ENCODE data around the gene SPDYE2.
"Not testable (repeated sequence)": the region's sequence is repeated elsewhere in the genome, so short reads cannot be mapped to it uniquely, and the experiment has no call there.

SPDYE2 gene, protein sequence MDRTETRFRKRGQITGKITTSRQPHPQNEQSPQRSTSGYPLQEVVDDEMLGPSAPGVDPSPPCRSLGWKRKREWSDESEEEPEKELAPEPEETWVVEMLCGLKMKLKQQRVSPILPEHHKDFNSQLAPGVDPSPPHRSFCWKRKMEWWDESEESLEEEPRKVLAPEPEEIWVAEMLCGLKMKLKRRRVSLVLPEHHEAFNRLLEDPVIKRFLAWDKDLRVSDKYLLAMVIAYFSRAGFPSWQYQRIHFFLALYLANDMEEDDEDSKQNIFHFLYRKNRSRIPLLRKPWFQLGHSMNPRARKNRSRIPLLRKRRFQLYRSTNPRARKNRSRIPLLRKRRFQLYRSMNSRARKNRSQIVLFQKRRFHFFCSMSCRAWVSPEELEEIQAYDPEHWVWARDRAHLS

DNA sequence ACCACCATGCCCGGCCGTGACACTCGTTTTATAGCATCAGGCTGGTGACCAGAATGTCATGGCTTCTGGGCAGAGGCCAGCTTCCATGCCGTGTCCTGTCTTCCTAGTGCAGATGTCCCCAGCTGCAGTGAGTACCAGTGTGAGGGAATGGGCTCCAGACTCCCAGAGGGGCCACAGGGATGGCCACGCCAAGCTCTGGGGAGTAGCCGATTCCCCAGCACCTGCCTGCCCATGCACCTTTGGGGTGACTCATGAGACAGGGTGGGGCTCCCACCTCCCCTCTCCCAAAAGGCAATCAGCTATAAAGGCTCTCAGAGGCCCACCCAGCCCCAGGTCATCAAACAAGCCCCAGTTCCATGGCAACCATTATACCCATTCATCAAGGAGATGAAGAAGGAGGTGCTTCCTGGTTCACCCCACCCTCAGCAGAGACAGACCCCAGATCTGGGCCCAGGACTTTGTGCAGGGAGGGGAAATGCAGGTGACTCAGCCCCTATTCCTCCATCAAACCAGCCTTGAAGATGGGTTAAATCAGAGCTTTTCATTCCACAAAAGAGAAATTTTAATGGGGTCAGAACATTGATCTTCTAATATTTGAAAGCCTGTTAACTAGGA, at the start of gene SPDYE2:
SPDYE2 (plus strand) TSS at position 419 of the 615 bp plus-strand sequence. CDS start 2,030 bp downstream, outside the sequence.
- not testable (repeated sequence) for DNase-seq

DNA sequence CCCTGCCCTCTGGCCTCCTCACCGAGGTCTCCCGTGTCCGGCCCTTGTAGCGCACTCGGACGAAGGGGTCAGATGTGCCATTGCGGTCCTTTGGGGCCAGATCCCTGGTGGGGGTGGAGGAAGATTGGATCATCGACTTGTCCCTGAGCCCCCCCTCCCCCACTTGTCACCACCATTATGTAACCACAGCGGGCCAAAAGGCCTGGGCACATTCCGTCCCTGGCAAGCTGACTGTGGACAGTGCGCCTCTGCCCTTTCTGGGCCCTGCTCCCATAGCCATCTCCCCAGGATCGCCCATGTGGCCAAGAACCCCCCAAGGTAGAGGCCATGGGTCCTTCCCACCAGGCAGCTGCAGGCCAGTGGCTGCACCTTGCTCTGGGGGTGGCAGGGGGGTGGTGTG, 47.9 kb upstream of the SPDYE2 start:
- DNase-seq = not testable (repeated sequence)

DNA sequence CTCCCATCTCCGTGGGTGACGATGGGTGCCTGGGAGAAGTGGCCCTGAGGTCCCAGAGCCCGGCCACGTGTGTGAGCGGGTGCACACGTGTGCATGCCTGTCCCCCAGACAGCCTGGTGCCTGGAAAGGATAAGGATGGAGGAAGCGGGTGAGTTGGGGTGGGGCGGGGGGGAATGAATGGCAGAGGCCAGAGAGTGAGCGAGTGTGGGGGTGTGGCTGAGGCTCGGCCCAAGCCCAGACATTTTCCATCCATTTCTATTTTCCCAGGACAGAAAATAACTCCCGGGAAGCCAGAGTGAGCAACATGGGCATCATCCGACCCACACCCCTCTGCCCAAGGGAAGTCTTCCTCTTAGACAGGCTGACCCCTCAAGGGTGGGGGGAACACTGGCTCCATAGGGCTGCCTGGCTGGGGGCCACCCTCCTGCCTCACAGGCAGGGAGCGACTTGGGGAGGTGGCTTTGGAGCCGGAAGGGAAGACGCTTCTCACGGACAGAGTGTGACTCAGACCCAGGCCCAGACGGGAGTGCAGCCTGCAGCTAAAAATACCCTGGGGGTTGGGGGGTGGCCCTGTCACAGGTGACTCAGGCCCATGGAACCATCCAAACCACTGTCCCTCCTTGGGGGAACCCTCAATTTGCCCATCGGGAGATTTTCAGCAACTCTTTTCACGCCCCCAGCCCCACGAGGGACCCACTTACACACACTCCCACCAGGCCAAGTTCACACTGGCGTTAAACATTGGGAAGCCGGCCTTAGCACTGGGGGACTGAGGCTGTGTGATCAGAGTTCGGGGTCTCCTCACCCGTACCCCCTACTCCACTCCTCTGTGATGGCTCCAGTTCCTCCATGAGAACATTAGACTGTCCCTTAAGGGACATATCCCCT, 45.5 kb upstream of the SPDYE2 start:
- not testable (repeated sequence) for DNase-seq

DNA sequence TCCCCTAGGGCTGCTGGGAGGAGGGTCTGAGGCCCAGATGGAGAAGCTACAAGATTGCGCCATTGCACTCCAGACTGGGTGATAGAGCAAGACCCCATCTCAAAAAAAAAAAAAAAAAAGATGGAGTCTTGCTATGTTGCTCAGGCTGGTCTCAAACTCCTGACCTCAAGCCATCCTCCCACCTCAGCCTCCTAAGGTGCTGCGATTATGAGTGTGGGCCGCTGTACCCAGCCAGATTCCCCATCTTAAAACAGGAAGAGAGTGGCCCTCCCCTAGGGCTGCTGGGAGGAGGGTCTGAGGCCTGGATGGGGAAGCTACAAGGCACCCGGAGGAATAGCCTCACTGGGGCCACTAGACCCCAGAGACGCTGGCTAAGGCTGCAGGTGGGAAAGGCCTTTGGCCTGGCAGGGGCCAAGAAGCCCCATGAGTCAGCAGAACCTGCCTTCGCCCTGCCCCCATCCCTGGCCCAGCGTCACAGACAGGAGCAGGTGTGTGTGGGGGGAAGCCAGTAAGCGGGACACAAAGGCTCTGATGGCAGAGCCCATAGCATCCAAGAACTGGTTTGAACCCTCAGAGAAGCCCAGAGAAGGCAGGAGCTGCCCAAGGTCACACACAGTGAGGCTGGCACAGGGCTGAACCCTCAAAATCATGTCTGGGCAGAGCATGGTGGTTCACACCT, 43.5 kb upstream of the SPDYE2 start:
- DNase-seq = not testable (repeated sequence)

DNA sequence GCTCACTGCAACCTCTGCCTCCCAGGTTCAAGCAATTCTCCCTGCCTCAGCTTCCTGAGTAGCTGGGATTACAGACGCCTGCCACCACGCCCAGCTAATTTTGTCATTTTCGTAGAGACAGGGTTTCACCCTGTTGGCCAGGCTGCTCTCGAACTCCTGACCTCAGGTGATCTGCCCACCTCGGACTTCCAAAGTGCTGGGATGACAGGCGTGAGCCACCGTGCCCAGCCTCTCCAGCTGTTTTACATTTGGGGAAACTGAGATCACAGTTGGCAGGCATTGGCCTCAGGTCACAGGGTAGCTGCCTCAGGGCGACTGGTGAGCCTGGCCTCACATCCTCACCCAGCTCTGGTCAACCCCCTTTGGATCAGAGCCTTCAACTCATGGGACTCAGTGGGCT, 40.5 kb upstream of the SPDYE2 start:
- not testable (repeated sequence) for DNase-seq

DNA sequence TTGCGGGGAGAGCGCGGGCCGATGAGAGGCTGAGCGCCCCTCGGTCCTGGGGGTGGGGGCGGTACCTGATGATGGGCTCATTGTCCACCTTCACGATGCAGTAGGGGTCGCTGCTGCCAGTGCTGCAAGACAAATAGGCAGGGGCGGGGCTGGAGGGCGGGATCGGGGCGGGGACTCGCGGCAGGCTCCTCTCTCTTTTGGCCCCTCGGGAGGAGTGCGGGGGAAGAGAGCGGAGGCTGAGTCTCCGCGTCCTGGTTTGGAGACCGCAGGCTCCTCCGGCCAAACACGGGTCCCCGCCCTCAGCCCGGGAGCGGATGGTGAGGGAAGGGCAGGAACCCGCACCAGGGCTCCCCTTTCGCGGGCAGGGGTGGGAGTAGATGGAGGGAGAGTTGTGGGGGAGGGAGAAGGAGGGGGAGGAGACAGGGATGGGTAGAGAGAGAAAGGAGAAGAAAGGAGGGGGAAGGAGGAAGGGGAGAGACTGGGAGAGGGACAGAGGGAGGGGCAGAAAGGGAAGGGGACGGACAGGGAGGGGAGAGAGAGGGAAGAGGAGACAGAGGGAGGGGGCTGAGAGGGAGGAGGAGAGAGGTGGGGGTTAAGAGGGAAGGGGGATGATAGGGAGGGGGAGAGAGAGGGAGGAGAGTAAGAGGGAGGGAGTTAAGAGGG, 39.0 kb upstream of the SPDYE2 start:
- not testable (repeated sequence) for DNase-seq

DNA sequence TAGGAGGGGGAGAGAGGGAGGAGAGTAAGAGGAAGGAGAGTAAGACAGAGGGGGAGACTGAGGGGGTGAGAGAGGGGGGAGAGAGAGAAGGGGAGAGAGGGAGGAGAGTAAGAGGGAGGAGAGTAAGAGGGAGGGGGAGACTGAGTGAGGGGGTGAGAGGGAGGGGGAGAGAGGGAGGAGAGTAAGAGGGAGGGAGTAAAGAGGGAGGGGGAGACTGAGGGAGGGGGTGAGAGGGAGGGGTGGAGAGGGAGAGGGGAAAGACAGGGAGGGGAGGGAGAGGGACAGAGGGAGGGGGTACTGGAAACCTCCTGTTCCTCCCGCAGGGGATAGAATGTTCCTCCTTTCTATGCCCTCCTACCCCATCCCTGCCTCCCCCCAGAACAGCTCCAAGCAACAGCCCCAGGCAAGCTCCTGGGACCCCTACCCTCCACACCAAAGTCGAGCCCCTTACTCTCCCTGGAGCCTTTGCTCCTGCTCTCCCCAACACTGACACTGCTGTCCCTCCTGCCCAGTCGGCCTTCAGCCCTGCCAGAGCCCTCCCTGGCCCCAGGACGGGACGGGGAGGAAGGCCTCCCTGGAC, 38.3 kb upstream of the SPDYE2 start:
- not testable (repeated sequence) for DNase-seq

DNA sequence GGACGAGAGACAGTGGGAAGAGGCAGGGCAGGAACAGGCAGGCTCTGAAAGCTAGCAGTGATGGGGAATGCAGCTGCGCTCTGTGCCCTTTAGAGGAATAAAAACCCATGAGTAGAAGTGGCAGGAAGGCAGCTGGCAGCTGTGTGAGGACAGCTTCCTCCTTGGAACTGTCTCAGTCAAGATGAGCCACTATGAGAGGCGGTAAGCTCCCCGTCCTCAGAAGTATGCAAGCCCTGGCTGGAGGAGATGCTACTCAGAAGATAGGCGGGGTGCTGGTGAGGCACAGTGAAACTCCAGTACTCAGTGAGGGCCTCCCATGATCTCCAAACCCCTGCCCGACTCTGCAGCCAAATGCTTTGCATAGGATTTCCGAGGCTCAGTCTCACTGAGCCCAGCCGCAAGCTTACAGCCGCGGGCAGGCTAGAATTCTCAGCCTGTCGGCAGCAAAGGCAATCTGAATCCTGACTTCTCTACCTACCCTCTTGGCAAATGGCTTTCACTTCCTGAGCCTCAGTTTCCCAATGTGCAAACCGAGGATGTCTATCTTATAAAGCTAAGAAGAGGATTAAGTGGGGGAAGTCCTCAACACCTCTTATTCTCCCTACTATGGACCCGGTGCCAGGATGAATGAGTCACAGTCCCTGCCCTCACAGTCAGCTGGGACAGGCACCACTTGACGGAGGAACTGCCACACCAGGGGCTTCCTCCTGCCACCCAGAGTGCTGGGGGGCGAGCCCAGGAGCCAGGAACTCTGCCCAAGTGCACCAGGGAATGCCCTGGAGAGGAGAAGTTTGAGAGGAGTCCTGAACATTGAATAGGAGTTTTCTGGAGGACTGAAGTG, 35.9 kb upstream of the SPDYE2 start:
- not testable (repeated sequence) for DNase-seq

DNA sequence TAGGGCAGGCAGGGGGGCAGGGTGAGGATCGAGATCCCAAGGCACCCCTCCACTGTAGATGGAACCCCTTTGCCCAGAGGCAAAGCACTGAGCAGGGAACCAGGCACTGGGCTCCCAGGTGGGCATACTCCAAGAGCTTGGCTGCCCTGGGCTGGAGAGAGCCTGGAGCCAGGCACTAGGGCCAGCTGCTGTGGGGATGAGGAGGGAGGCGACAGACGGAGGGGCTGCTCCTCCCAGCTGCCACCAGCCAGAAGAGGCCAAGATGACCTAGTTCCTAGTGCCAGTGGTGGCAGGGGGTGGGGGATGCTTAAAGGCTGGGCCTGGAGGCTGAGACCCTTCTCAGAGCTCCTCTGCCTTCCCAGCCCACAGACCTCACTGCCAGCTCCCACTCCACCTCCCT, 35.1 kb upstream of the SPDYE2 start:
- not testable (repeated sequence) for DNase-seq

DNA sequence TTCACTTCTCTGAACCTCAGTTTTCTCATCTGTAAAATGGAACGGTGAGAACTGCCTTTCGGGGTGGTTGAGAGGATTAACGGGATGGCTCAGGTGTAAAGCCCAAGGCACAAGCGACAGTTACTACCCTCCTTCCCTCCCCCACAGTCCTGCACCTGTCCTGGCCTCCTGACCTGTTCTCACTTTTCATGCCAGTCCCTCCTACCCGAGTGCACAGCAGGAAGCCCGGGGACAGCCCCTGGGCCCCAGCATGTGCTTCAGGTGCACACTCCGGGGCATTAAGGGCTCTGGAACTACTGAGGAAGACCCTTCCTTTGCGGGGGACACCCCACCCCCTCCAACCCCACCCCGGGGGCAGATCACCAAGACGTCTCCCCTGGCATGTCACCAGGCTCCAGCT, 34.1 kb upstream of the SPDYE2 start:
- not testable (repeated sequence) for DNase-seq

DNA sequence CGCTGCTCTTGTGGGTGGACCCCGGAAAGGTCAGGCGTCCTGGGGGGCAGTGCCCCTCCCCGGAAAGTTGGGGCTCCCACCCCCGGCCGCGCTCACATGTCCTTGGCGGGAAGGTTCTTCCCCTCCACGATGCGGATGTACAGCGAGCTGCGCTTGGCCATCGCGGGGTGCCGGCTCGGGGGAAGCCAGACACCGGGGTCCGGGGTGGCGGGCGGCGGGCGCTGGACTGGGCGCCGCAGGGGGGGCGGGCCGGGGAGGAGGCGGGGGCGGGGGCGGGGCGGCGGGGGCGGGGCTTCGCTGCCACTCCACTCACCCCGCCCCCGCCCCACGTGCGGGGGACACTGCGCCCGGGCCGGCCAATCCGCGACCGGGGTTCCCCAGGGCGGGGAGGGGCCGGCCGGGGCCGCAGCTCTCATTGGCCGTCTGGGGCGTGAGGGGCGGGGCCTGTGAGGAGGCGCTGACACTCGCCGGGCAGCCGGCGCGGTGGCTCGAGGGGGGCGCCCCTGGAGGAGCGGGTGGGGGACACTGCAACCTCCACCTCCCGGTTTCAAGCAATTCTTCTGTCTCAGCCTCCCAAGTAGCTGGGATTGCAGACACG, 33.4 kb upstream of the SPDYE2 start, which contains the start of gene RASA4B:
RASA4B (minus strand) TSS at position 228 of the 598 bp plus-strand sequence; CDS start at position 161, 67 bp downstream.
- DNase-seq = not testable (repeated sequence)

DNA sequence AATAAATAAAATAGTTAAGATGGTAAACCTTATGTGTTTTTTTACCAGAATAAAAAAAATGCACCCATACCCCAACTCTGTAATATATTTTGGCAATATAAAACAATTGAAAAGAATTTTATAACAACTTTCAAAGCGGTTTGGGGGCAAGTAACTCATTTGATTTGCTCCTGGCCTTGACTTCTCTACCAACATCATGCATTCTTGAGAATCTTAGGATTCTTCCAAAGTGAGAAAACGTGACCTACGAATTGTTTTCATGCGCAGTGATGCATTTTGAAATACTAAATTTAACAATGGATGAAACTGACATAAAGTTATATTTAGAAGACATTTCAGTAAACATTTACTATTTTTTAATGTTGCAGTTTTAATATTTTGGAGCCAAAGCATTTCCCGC, 30.2 kb upstream of the SPDYE2 start:
- not testable (repeated sequence) for DNase-seq

DNA sequence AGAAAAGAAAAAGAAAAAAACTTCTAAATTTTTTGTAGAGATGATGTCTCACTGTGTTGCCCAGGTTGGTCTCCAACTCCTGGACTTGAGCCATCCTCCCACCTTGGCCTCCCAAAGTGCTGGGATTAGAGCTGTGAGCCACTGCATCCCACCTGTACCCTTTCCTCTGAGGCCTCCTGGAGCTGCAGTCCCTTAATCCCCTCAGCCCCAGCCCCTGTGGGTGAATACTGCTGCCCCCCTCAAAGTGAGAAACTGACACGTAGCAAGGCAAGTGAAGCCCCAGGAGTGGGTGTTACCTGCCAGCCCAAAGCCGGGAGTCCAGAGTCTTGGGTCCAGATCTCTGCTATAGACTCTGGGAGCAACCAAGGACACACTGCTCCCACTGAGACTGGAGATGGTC, 26.2 kb upstream of the SPDYE2 start:
- not testable (repeated sequence) for DNase-seq

DNA sequence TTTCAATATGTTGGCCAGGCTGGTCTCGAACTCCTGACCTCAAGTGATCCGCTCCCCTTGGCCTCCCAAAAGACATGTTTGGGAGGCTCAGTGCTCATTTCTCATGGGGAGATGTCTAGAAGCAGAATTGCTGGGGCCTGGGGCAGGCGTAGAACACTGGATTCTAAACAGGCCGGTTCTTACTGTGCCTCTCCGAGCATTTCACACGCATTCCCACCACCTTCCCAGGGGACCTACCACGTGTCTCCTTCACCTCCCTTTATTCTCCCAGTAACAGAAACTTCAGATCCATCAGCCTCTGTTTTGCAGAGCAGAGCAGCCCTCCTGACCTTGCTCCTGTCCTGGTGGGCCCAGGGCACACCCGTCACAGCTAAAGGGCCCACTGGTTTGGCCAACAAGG, 23.8 kb upstream of the SPDYE2 start:
- DNase-seq = not testable (repeated sequence)

DNA sequence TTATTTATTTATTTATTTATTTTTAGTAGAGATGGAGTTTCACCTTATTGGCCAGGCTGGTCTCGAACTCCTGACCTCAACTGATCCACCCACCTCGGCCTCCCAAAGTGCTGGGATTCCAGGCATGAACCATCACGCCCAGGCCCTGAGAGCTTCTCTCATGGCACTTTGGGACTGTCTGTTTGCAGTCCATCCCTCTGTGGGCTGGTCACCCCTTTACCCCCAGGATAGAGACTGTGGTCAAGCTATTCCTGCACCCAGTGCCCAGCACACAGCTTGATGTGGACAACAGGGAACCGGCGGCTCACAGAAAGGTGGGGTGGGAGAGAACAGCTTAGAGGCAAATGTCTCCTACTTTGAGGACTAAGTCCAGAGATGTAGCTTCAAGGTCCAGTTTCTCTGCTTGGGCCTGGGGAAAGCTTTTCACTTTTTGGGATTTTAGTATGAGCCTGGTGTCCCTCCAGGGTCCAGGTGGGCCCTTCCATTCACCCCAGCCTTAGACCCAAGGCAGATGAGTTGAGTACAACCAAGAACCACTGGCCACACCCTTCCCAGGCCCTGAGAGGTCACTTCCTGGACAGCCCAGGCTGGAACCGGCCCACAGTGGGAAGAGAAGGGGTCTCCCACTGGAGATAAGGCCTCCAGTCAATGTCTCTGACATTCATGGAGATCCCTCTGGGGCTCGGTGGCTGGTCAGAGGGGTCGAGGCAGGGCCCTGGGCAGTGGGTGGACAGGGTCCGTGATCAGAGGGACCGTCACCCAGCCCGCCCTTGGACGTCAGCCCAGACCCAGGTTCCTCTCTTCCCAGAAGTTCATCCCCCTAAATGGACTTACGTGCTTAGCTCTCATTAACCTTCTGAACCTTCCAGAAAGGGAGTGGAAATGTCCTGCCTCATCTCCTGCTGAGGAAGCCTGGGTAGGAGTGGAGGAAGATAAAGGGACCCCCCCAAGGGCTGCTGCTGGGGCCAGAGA, 22.9 kb upstream of the SPDYE2 start:
- not testable (repeated sequence) for DNase-seq

DNA sequence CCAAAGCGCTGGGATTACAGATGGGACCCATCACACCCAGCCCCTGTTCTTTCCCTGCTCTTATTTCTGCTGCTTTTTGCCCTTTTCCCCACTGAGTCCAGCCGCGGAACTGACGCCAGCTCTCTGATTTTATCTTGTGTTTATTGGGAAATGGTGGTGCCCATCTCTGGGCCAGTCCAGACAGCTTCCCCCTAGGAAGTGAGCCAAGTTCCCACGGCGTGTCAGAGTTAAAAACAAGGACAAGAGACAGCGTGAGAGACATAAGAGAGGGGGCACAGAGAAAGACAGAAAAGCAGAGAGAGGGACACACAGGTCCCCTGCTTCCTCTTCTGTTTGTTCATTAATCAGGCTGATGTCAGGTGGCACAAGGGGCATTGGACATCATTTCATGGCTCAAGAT, 19.4 kb upstream of the SPDYE2 start:
- DNase-seq = not testable (repeated sequence)

DNA sequence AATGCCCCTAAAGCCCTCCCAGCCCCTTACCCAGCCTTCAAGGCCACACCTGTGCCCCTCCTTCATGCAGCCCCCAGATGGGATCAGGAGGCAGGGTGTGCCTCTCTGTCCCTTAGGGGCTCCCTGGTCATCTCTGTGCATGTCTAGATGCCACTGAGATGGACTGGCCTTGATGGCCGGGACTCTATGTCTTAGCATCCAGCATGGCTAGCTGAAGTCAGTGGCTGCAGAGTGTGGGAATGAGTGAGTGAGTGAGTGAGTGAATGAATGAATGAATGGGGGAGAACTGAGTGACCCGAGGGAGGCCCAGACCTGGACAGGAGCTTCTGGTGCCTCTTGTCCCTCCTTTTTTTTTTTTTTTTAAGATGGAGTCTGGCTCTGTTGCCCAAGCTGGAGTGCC, 18.9 kb upstream of the SPDYE2 start:
- not testable (repeated sequence) for DNase-seq

DNA sequence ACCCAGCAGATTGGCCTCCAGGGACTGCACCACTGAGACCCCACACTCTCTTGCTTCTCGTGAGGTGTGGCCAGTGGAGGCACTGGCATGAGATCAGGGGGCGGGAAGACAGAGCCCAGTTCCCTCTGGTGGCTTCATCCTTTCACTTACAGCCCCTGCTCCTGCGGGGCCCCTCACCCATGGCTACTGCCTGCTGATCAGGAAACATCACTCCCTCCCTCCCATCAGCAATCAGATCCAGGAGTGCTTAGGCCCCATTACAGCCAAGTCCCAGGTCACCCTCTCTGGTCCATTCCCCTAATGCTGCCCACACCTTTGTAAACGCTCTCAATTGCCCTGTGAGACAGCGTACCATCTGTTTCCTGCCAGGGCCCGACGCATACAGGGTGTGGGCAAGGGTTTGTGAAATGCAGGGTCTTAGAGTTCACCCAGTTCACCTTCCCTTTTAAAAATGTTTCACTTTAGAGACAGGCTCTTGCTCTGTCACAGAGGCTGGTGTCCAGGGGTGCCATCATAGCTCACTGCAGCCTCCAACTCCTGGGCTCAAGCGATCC, 15.9 kb upstream of the SPDYE2 start:
- DNase-seq = not testable (repeated sequence)

Measured in NCI-H526 treated with DMSO at 0.1 percent for 48 hours (cell line).